Left lung (tissue), 10 donors: ENCODE data around the gene PTGR1. TPM values are rescaled to one million over a fixed set of nuclear protein-coding genes. Genes with fewer than 3 reads are reported as not detected.

Source experiments
- ATAC-seq: fragments of 200-7000 bp; cut with Tn5 transposase; one replicate; pipeline ENCODE4 v1.9.1; 2020; ENCODE audit warnings: moderate library complexity
- DNase-seq, 4 donors: peaks; one replicate each; pipeline ENCODE4 v3.0.0-alpha.2; 2013 to 2020
- H3K27ac ChIP-seq, 2 donors: fragments of 200-600 bp; sonication (generic) in 1 of 2; one replicate each; pipeline versions ENCODE4 v1.5.0 to v1.8.0; 2020 to 2021
- H3K27me3 ChIP-seq, 2 donors: fragments of 200-600 bp; sonication (generic) in 1 of 2; one replicate each; pipeline versions ENCODE4 v1.5.0 to v1.8.0; 2020 to 2021
- H3K36me3 ChIP-seq, 2 donors: fragments of 200-600 bp; sonication (generic) in 1 of 2; one replicate each; pipeline versions ENCODE4 v1.5.0 to v1.8.0; 2020 to 2021
- H3K4me1 ChIP-seq, 2 donors: fragments of 200-600 bp; one replicate each; pipeline ENCODE4 v1.8.0; 2021
- H3K4me3 ChIP-seq, 2 donors: fragments of 200-600 bp; sonication (generic) in 1 of 2; one replicate each; pipeline versions ENCODE4 v1.5.0 to v1.8.0; 2020 to 2021; ENCODE audit warnings: mild to moderate bottlenecking in 1 of 2
- H3K9me3 ChIP-seq, 2 donors: fragments of 200-600 bp; sonication (generic) in 1 of 2; one replicate each; pipeline versions ENCODE4 v1.5.0 to v1.8.0; 2020 to 2021
- CTCF ChIP-seq, 2 donors: fragments of 200-600 bp; sonication (generic) in 1 of 2; IDR thresholded peaks; one replicate each; pipeline versions ENCODE4 v1.5.0 to v1.8.0; 2021; ENCODE audit warnings: antibody characterized with exemption in 2 of 2
- intact Hi-C, 2 donors: fragments of 100-400 bp; cut with DNase I; formaldehyde crosslinking; loops; one replicate each; pipeline versions ENCODE4 v1.11.2 to v1.14.2; 2022
- polyA plus RNA-seq, 6 donors: library from polyadenylated mRNA; unstranded; fragments of 120-200 nt; gene quantifications; one replicate each; pipeline ENCODE4 v1.2.1, GENCODE V29; 2013; ENCODE audit not compliant: insufficient read length in 6 of 6
- total RNA-seq, 2 donors: library from RNA; stranded (reverse); fragmentation: NEBNext Ultra II Directional; extraction: Animal tissue kit (Norgen Biotek cat#: 25700); gene quantifications; one replicate each; pipeline ENCODE4 v1.2.1, GENCODE V29; 2021
- donor health status: DM: no; HTN: yes; CAD: no.
- donor health status: DM: no; HTN: no; CAD: no.

Gene PTGR1
- total and polyA plus RNA-seq, 8 donors: 51.5 to 102 (median 76.9) TPM

GRCh38 chr9:111542497-111543254 is 56.8 kb downstream of the PTGR1 start:
- DNase-seq (no peak), ATAC-seq (no peak)
- peaks cover 31 to 100% of the 10 kb centered on the region in 2 donors for H3K9me3 ChIP-seq
- H3K27ac ChIP-seq: no peak overlapping the region
- H3K36me3 ChIP-seq: peaks cover 0 to 44% of the 10 kb centered on the region in 2 donors
- H3K27me3 ChIP-seq: no peaks in the 10 kb centered on the region
- no peak overlapping the region for H3K4me3 ChIP-seq
- H3K4me1 ChIP-seq: no peaks in the 10 kb centered on the region
- intact Hi-C loops: no loop called here
- no peak for TF ChIP-seq CTCF (IDR thresholded peaks at IDR 0.05)

GRCh38 chr9:111533099-111533790 is 66.2 kb downstream of the PTGR1 start:
- H3K27ac ChIP-seq: no peak overlapping the region
- H3K9me3 ChIP-seq: peaks cover 0 to 62% of the 10 kb centered on the region in 2 donors
- TF ChIP-seq CTCF (IDR thresholded peaks at IDR 0.05): no peak
- ATAC-seq: no peak
- no peak for DNase-seq
- intact Hi-C loops: no loop called here
- peaks cover 0 to 60% of the 10 kb centered on the region in 2 donors for H3K36me3 ChIP-seq
- no peaks in the 10 kb centered on the region for H3K4me1 ChIP-seq
- no peaks in the 10 kb centered on the region for H3K27me3 ChIP-seq
- H3K4me3 ChIP-seq: no peak overlapping the region

GRCh38 chr9:111531716-111532115 is 67.7 kb downstream of the PTGR1 start:
- no peak for ATAC-seq
- no peak for DNase-seq
- no peak for TF ChIP-seq CTCF (IDR thresholded peaks at IDR 0.05)
- no peaks in the 10 kb centered on the region for H3K27me3 ChIP-seq
- intact Hi-C loops: no loop called here
- H3K9me3 ChIP-seq: peaks cover 0 to 47% of the 10 kb centered on the region in 2 donors
- H3K4me3 ChIP-seq: no peak overlapping the region
- no peak overlapping the region for H3K27ac ChIP-seq
- peaks cover 0 to 44% of the 10 kb centered on the region in 2 donors for H3K36me3 ChIP-seq
- H3K4me1 ChIP-seq: no peaks in the 10 kb centered on the region

- no peak for TF ChIP-seq CTCF (IDR thresholded peaks at IDR 0.05)
- Histone ChIP-seq H3K27ac (no peak overlapping the region), H3K4me3 (no peak overlapping the region), H3K36me3 (peaks cover 0 to 25% of the 10 kb centered on the region in 2 donors), H3K4me1 (peaks cover 6 to 11% of the 10 kb centered on the region in 2 donors), H3K27me3 (peaks cover 0 to 16% of the 10 kb centered on the region in 2 donors), H3K9me3 (peaks cover 0 to 29% of the 10 kb centered on the region in 2 donors)
- DNase-seq (no peak), ATAC-seq (no peak)
- intact Hi-C loops: no loop called here
Measured at GRCh38 chr9:111529787-111530186, 69.7 kb downstream of the PTGR1 start.

- peaks cover 6 to 11% of the 10 kb centered on the region in 2 donors for H3K4me1 ChIP-seq
- intact Hi-C loops: no loop called here
- TF ChIP-seq CTCF (IDR thresholded peaks at IDR 0.05): no peak
Measured at GRCh38 chr9:111527347-111527746, 72.1 kb downstream of the PTGR1 start.

More at GRCh38 chr9:111527347-111527746, 72.1 kb downstream of the PTGR1 start:
- peaks cover 0 to 9% of the 10 kb centered on the region in 2 donors for H3K36me3 ChIP-seq
- no peak overlapping the region for H3K27ac ChIP-seq
- ATAC-seq (no peak), DNase-seq (no peak)
- H3K27me3 ChIP-seq: peaks cover 0 to 17% of the 10 kb centered on the region in 2 donors
- H3K9me3 ChIP-seq: peaks cover 0 to 10% of the 10 kb centered on the region in 2 donors
- H3K4me3 ChIP-seq: no peak overlapping the region
